ENCODE results near the gene LIMS1.
"Not testable (repeated sequence)": the region's sequence is repeated elsewhere in the genome, so short reads cannot be mapped to it uniquely, and the experiment has no call there.

The LIMS1 gene

DNA sequence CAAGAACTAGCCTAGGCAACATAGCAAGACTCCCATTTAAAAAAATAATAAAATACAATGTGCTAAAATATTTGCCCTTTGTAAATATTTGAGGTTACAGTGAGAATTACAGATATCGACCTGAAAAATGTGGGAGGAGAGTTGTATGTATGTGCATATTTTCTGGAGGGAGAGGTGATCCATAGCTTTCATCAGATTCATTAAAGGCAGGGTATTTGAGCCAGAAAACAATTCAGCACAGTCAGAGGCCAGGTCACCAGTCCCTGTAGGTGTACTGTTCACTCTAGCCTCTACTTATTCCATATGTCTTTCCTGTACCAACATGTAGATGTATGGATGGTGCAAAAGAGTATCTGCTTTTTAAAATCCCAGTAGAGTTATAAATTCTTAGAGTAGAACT, 136.0 kb downstream of the LIMS1 start:
- not testable (repeated sequence) for DNase-seq

- not testable (repeated sequence) for DNase-seq
Measured at GRCh38 chr2:108672200-108672805, 138.0 kb downstream of the LIMS1 start.

DNA sequence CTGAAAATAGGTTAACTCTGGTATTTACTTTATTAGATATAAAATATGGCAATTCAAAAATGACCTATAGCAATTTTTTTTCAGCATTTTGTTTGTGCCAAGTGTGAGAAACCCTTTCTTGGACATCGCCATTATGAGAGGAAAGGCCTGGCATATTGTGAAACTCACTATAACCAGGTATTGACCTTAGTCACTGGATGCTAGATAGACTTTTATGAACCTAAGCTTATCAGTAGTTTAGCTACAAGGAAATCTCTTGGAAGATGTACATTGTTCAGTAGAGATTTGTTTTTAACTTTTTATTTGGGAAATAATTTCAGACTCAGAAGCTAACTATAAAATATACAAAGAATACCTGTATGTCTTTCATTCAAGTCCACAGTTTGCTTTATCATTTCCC, 142.3 kb downstream of the LIMS1 start:
- DNase-seq = not testable (repeated sequence)

GRCh38 chr2:108677239-108677744, 143.0 kb downstream of the LIMS1 start:
- DNase-seq = not testable (repeated sequence)

GRCh38 chr2:108678198-108678651, 144.0 kb downstream of the LIMS1 start:
- DNase-seq = not testable (repeated sequence)

DNA sequence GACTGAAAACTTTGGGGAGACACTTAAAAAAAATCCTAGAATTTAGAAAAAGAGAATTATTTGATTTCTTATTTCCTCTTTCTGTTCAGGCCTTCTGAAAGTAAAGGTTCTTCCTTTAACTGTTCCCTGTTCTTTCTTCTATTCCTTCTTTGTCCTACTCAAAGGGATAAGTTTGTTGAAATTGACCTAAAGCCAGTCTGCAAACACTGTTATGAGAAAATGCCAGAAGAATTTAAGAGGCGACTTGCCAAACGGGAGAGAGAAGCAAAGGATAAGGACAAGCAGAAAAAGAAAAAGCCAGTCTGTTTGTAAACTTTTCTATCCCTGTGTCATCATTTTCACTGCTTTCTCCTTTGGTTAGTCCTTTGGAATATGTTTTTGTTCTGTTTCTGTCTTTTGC, 146.5 kb downstream of the LIMS1 start:
- not testable (repeated sequence) for DNase-seq

- DNase-seq = not testable (repeated sequence)
Measured at GRCh38 chr2:108688818-108689756, 154.8 kb downstream of the LIMS1 start.

DNA sequence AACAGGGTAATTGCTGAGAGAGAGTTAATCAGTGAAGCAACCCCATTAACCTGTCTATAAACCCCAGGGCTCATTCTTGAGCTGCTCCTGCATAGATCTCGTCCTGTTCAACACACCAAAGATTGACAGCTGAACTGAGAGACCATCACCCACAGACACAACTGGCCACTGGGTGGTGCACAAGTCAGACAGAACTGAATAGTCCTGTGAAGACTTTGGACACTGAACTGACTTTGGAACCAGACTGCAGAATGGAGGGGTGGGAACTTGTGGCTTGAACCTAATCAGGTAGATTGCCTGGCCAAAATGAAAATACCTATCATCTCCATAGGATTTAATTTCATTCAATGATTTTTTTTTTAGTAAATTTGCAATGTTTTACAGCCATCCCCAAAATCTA, 155.7 kb downstream of the LIMS1 start:
- DNase-seq = not testable (repeated sequence)

DNA sequence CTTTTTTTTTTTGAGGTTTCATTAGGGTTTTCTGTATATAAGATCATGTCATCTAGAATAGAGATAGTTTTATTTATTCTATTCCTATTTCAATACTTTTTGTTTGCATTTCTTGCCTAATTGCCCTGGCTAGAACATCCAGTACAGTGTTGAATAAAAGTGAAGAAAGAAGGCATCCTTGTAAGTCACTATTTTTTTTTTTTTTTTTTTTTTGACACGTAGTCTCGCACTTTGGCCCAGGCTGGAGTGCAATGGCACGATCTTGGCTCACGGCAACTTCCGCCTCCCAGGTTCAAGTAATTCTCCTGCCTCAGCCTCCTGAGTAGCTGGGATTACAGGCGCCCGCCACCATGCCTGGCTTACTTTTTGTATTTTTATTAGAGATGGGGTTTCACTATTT, 157.2 kb downstream of the LIMS1 start:
- DNase-seq = no peak

DNA sequence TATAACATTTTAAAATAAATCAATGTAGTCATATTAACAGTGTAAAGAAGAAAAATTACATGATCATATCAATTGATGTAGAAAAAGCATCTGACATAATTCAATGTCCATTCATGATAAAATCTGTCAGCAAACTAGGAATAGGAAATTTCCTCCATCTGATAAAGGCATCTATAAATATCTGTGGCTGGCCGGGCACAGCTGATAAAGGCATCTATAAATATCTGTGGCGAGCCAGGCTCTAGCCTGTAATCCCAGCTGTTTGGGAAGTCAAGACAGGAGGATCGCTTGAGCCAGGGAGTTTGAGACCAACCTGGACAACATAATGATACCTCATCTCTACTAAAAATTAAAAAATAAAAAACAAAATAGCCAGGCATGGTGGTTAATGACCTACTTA, 166.9 kb downstream of the LIMS1 start:
- DNase-seq = no peak

DNA sequence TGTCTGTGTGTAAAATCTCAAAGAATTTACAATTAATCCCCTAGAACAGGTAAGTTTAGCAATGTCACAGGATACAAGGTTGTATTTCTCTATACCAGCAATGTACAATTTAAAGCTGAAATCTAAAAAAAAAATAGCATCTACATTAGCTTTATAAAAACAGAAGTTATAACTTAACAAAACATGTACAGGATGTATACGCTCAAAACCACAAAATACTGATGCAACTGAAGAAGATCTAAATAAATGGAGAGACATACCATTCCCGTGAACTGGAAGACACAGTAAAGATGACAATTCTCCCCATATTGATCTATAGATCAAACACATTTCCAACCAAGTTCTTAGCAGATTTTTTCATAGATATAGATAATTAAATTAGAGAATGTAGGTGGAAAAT, 167.5 kb downstream of the LIMS1 start:
- no peak for DNase-seq

- no peak for DNase-seq
Measured at GRCh38 chr2:108704871-108705270, 170.6 kb downstream of the LIMS1 start.

- no peak for DNase-seq
Measured at GRCh38 chr2:108707300-108707699, 173.0 kb downstream of the LIMS1 start.

GRCh38 chr2:108716971-108717370, 182.7 kb downstream of the LIMS1 start:
- DNase-seq = not testable (repeated sequence)

GRCh38 chr2:108719149-108720044, 185.1 kb downstream of the LIMS1 start, which contains the start of gene RANBP2:
Gene RANBP2, plus strand, starts transcription at chr2:108719482. Its CDS starts 125 bp downstream, at chr2:108719607.
- DNase-seq = peak; percentile 88

GRCh38 chr2:108726048-108726447, 191.8 kb downstream of the LIMS1 start:
- not testable (repeated sequence) for DNase-seq

GRCh38 chr2:108734656-108735055, 200.4 kb downstream of the LIMS1 start:
- not testable (repeated sequence) for DNase-seq
